PFSK-1 (cell line): ENCODE data around the gene NECAB2.

ENCODE experiments used
- FOXP2 ChIP-seq: optimal IDR thresholded peaks from 2 replicates; pipeline ENCODE3; 2011; ENCODE audit warnings: borderline replicate concordance, control low read depth, inconsistent platforms; ENCODE audit not compliant: insufficient read depth; ENCODE audit errors: extremely low read length, extremely low read depth
- SIN3A ChIP-seq: IDR thresholded peaks from 2 replicates; pipeline ENCODE4 v1.6.1; 2012; ENCODE audit warnings: mild to moderate bottlenecking, low read length, moderate library complexity, borderline replicate concordance; ENCODE audit not compliant: insufficient read depth
- TAF1 ChIP-seq: IDR thresholded peaks from 2 replicates; pipeline ENCODE4 v1.6.1; 2012; ENCODE audit warnings: low read length, control low read depth, borderline replicate concordance; ENCODE audit not compliant: insufficient read depth

- TF ChIP-seq SIN3A (no peak), TAF1 (no peak), FOXP2 (no peak)
Observed at GRCh38 chr16:83946781-83947566, 21.1 kb upstream of the NECAB2 start.
